ENCODE measurements around the gene SPIN1.

- TF ChIP-seq CTCF (IDR thresholded peaks at IDR 0.05) = no peak
- no peak for TF ChIP-seq POLR2A (IDR thresholded peaks at IDR 0.05)
Measured at GRCh38 chr9:88523056-88523455, 134.8 kb downstream of the SPIN1 start.
